B cell (primary cell): Measurements from ENCODE around the gene RGCC. TPM values are rescaled to one million over a fixed set of nuclear protein-coding genes. Genes with fewer than 3 reads are reported as not detected.

ENCODE experiments used
- ATAC-seq: fragments of 200-7000 bp; cut with Tn5 transposase; one replicate; pipeline ENCODE4 v1.10.0; 2021; ENCODE audit warnings: low read depth, mild to moderate bottlenecking, moderate number of reproducible peaks, moderate library complexity
- CTCF ChIA-PET: fragments of 350-600 bp; sonication (Branson Sonifier 250); formaldehyde crosslinking; loops from one replicate; lab custom pipeline; 2021; ENCODE audit warnings: antibody characterized with exemption, inconsistent platforms; lab: Charles Lee
- POLR2A ChIA-PET: fragments of 350-600 bp; sonication (Branson Sonifier 250); formaldehyde crosslinking; loops from one replicate; lab custom pipeline; 2021; ENCODE audit warnings: antibody characterized with exemption; lab: Charles Lee
- DNase-seq: peaks from one replicate; pipeline ENCODE4 v3.0.0; 2013
- H2AFZ ChIP-seq: 2 replicates; pipeline ENCODE4 v1.6.1; 2012; ENCODE audit warnings: mild to moderate bottlenecking, low read depth, low read length; ENCODE audit not compliant: insufficient read depth, poor library complexity, severe bottlenecking
- H3K27ac ChIP-seq, 2 donors: 1 replicate in 1 of 2; 2 replicates in 1 of 2; pipeline ENCODE4 v1.5.1; 2012 to 2013; ENCODE audit warnings: low read length in 2 of 2, mild to moderate bottlenecking in 2 of 2, moderate library complexity in 1 of 2
- H3K27me3 ChIP-seq, 4 experiments: fragments of 200-600 bp in 1 of 4; sonication (generic) in 1 of 4; replicated peaks in 1 of 4; 1 replicate in 2 of 4; 2 replicates in 2 of 4; pipeline versions ENCODE4 v1.6.1 to v1.7.0; 2013 to 2016; ENCODE audit warnings: low read length in 3 of 4, mild to moderate bottlenecking in 2 of 4, mixed read lengths in 1 of 4, moderate library complexity in 1 of 4; ENCODE audit not compliant: insufficient read depth in 4 of 4, control insufficient read depth in 3 of 4; ENCODE audit errors: control extremely low read depth in 1 of 4
- H3K36me3 ChIP-seq, 2 experiments: replicated peaks in 1 of 2; 1 replicate in 1 of 2; 2 replicates in 1 of 2; pipeline versions ENCODE4 v1.6.1 to v1.7.1; 2013; ENCODE audit warnings: low read length in 1 of 2; ENCODE audit not compliant: insufficient read depth in 2 of 2, control insufficient read depth in 1 of 2; ENCODE audit errors: control extremely low read depth in 1 of 2, extremely low read depth in 1 of 2
- H3K4me1 ChIP-seq, 2 donors: fragments of 200-600 bp in 1 of 2; sonication (generic) in 1 of 2; 1 replicate in 1 of 2; 2 replicates in 1 of 2; pipeline versions ENCODE4 v1.5.1 to v1.6.1; 2013 to 2017; ENCODE audit warnings: low read length in 2 of 2; ENCODE audit not compliant: control insufficient read depth in 2 of 2, insufficient read depth in 2 of 2
- H3K4me2 ChIP-seq: replicated peaks from 2 replicates; pipeline ENCODE3; 2012; ENCODE audit warnings: mild to moderate bottlenecking, low read depth, low read length; ENCODE audit not compliant: poor library complexity, severe bottlenecking
- H3K4me3 ChIP-seq, 5 experiments: fragments of 200-600 bp in 1 of 5; sonication (generic) in 1 of 5; 1 replicate in 3 of 5; 2 replicates in 2 of 5; pipeline versions ENCODE4 v1.5.1 to v1.7.0; 2011 to 2016; ENCODE audit warnings: low read length in 4 of 5, mild to moderate bottlenecking in 4 of 5, low read depth in 2 of 5, control low read depth in 1 of 5, moderate library complexity in 1 of 5; ENCODE audit not compliant: insufficient read depth in 1 of 5; ENCODE audit errors: control extremely low read depth in 1 of 5, extremely low read depth in 1 of 5
- H3K79me2 ChIP-seq: fragments of 200-600 bp; sonication (generic); one replicate; pipeline ENCODE4 v1.6.0; 2016; ENCODE audit warnings: low read length; ENCODE audit not compliant: control insufficient read depth, insufficient read depth
- H3K9ac ChIP-seq: fragments of 200-600 bp; sonication (generic); 2 replicates; pipeline ENCODE4 v1.6.1; 2017; ENCODE audit warnings: mild to moderate bottlenecking, low read length, moderate library complexity
- H3K9me3 ChIP-seq, 3 donors: one replicate each; pipeline versions ENCODE4 v1.6.1 to v1.7.1; 2013; ENCODE audit warnings: low read length in 2 of 3; ENCODE audit not compliant: control insufficient read depth in 2 of 3, insufficient read depth in 1 of 3; ENCODE audit errors: control extremely low read depth in 1 of 3
- H4K20me1 ChIP-seq: 2 replicates; pipeline ENCODE4 v1.6.0; 2012; ENCODE audit warnings: mild to moderate bottlenecking, low read length; ENCODE audit not compliant: insufficient read depth, control insufficient read depth, poor library complexity, severe bottlenecking
- H3K27ac Mint-ChIP-seq: one replicate; pipeline ENCODE4 v1.8.0; 2021; ENCODE audit warnings: mixed read lengths
- H3K27me3 Mint-ChIP-seq: one replicate; pipeline ENCODE4 v1.8.0; 2021; ENCODE audit warnings: mixed read lengths
- H3K4me1 Mint-ChIP-seq: one replicate; pipeline ENCODE4 v1.8.0; 2021; ENCODE audit warnings: mixed read lengths
- H3K4me3 Mint-ChIP-seq: one replicate; pipeline ENCODE4 v1.8.0; 2021; ENCODE audit warnings: mixed read lengths
- H3K9me3 Mint-ChIP-seq: one replicate; pipeline ENCODE4 v1.8.0; 2022; ENCODE audit warnings: mixed read lengths; ENCODE audit not compliant: insufficient read depth
- CTCF ChIP-seq: fragments of 200-600 bp; IDR thresholded peaks from one replicate; pipeline ENCODE4 v1.8.0; 2022; ENCODE audit warnings: antibody characterized with exemption, mild to moderate bottlenecking
- EZH2 ChIP-seq: IDR thresholded peaks from 2 replicates; pipeline ENCODE4 v1.6.1; 2012; ENCODE audit warnings: borderline replicate concordance, low read depth, mild to moderate bottlenecking, moderate library complexity, low read length; ENCODE audit not compliant: insufficient read depth, poor library complexity, severe bottlenecking
- WGBS: methylation state at CpG from one replicate; pipeline ENCODE4 v1.1.5; 2013; ENCODE audit warnings: missing lambda C conversion rate; ENCODE audit not compliant: insufficient coverage; 5-methylcytosine and 5-hydroxymethylcytosine counted together
- intact Hi-C: fragments of 100-400 bp; cut with micrococcal nuclease; formaldehyde crosslinking; loops from one replicate; pipeline ENCODE4 v1.10.0; 2022
- polyA plus RNA-seq: library from polyadenylated mRNA; depleted of rRNA; stranded (reverse); fragments of >200 nt; gene quantifications from 2 replicates; pipeline ENCODE4 v1.2.3, GENCODE V29; 2012
- total RNA-seq, 2 donors: library from RNA; stranded (reverse); fragments of 120-200 nt in 1 of 2; gene quantifications; 1 replicate in 1 of 2; 2 replicates in 1 of 2; pipeline versions ENCODE4 v1.2.3 to v1.2.4, GENCODE V29; 2013 to 2022

Gene RGCC
- total and polyA plus RNA-seq, 2 donors (not counting 1 experiment from before 2014, with no cell fraction given) = 8.0 to 16.0 TPM

GRCh38 chr13:41460930-41461329 is 3.6 kb downstream of the RGCC start:
- Histone ChIP-seq H3K4me1 (peaks cover 65 to 66% of the 10 kb centered on the region in 2 donors), H3K27ac (no peak overlapping the region), H3K4me3 (no peak overlapping the region), H3K9me3 (peaks cover 0 to 12% (median 0%) of the 10 kb centered on the region in 3 donors), H3K36me3 (no peaks in the 10 kb centered on the region), H4K20me1 (peaks cover 12% of the 10 kb centered on the region), H3K9ac (no peak overlapping the region), H3K4me2 (no peak overlapping the region), H3K27me3 (peaks cover 0 to 40% (median 13%) of the 10 kb centered on the region in 4 experiments), H3K79me2 (no peaks in the 10 kb centered on the region), H2AFZ (no peak overlapping the region)
- Mint-ChIP-seq H3K27me3 (peaks cover 30% of the 10 kb centered on the region), H3K4me3 (no peak overlapping the region), H3K4me1 (peaks cover 66% of the 10 kb centered on the region), H3K9me3 (no peaks in the 10 kb centered on the region), H3K27ac (no peak overlapping the region)
- ATAC-seq (no peak), DNase-seq (no peak)
- ChIA-PET CTCF (no interaction called here), POLR2A (no interaction called here)
- intact Hi-C loops = loop anchor here (10.0 kb wide), 1 partner anchor 814 kb away; the partner anchor contains the start of gene AKAP11
- TF ChIP-seq CTCF = no peak
- no peak for TF ChIP-seq EZH2
- WGBS = no CpG with 5 or more reads among the region's 2 CpGs

- peaks cover 64 to 66% of the 10 kb centered on the region in 2 donors for H3K4me1 ChIP-seq
- no peak overlapping the region for H3K4me2 ChIP-seq
- 76% methylated on average over 2 of the region's 3 CpGs for WGBS
- intact Hi-C loops = loop anchor here (10.0 kb wide), 1 partner anchor 813 kb away; the partner anchor contains the start of gene AKAP11
- Mint-ChIP-seq H3K9me3 (no peaks in the 10 kb centered on the region), H3K27ac (peak overlapping the region; percentile 12), H3K27me3 (peaks cover 23% of the 10 kb centered on the region), H3K4me3 (peak overlapping the region; percentile 33), H3K4me1 (peaks cover 62% of the 10 kb centered on the region)
- no peaks in the 10 kb centered on the region for H3K79me2 ChIP-seq
- ChIA-PET CTCF (no interaction called here), POLR2A (no interaction called here)
- DNase-seq (peak; percentile 43), ATAC-seq (no peak)
- peaks cover 0 to 9% (median 0%) of the 10 kb centered on the region in 3 donors for H3K9me3 ChIP-seq
- no peak overlapping the region for H3K4me3 ChIP-seq
- no peak overlapping the region for H3K9ac ChIP-seq
- H2AFZ ChIP-seq = no peak overlapping the region
- peaks cover 12% of the 10 kb centered on the region for H4K20me1 ChIP-seq
- no peak overlapping the region for H3K27ac ChIP-seq
- H3K36me3 ChIP-seq = no peaks in the 10 kb centered on the region
- TF ChIP-seq CTCF = no peak
- TF ChIP-seq EZH2 = no peak
- peaks cover 0 to 34% (median 11%) of the 10 kb centered on the region in 4 experiments for H3K27me3 ChIP-seq
Measured at GRCh38 chr13:41461527-41462139, 4.3 kb downstream of the RGCC start.
